ENCODE data around the gene LTB4R.

DNA sequence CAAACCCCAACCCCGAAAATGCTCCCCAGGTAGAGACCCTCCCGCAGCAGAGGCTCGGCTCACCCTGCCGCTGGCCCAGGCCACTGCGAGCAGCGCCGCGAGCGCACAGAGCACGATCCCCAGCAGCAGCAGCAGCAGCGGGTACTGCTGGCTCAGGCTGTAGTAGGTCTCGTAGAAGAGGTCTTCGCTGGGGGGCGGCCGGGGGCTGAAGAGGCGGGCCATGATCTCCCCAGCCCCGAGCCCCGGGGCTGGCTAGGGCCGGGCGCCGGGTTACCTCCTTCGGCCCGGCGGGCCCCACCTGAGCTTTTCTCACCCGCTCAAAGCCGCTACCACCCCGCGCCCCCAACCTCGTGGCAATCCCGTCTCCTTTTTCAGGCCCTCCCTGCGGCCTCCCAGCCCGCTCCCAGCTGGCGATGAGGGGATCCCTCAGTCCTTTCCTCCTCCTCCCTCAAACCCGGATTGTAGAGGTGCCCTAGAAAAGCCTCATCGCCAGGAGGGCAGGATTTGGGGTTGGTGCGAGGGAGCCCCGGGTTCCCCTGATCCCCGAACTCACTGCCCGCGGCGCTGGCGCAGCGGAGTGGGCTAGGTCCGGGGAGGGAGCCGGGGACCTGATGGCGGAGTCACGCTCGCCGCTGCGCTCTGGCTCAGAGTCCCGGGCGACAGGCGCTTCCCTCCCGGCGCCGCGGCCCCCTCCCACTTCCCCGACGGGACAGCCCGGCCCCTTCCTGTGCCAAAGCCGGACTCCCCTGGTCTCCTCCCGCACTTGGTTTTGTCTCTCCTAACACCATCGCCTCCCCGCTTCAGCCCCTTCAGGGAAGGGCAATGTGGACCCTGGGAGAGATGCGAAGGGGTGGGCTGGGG is 23.4 kb downstream of the LTB4R start, which contains the start of gene ADCY4:
- TF ChIP-seq CTCF (IDR thresholded peaks at IDR 0.05): no peak
- no peak for TF ChIP-seq POLR2A (IDR thresholded peaks at IDR 0.05)

All from prostate gland (tissue), 2 donors.